Left lung (tissue), 10 donors: ENCODE data around the gene NUDT3. TPM values are rescaled to one million over a fixed set of nuclear protein-coding genes. Genes with fewer than 3 reads are reported as not detected.

Experiments
- ATAC-seq: fragments of 200-7000 bp; cut with Tn5 transposase; one replicate; pipeline ENCODE4 v1.9.1; 2020; ENCODE audit warnings: moderate library complexity
- DNase-seq, 4 donors: peaks; one replicate each; pipeline ENCODE4 v3.0.0-alpha.2; 2013 to 2020
- H3K27ac ChIP-seq, 2 donors: fragments of 200-600 bp; sonication (generic) in 1 of 2; one replicate each; pipeline versions ENCODE4 v1.5.0 to v1.8.0; 2020 to 2021
- H3K27me3 ChIP-seq, 2 donors: fragments of 200-600 bp; sonication (generic) in 1 of 2; one replicate each; pipeline versions ENCODE4 v1.5.0 to v1.8.0; 2020 to 2021
- H3K36me3 ChIP-seq, 2 donors: fragments of 200-600 bp; sonication (generic) in 1 of 2; one replicate each; pipeline versions ENCODE4 v1.5.0 to v1.8.0; 2020 to 2021
- H3K4me1 ChIP-seq, 2 donors: fragments of 200-600 bp; one replicate each; pipeline ENCODE4 v1.8.0; 2021
- H3K4me3 ChIP-seq, 2 donors: fragments of 200-600 bp; sonication (generic) in 1 of 2; one replicate each; pipeline versions ENCODE4 v1.5.0 to v1.8.0; 2020 to 2021; ENCODE audit warnings: mild to moderate bottlenecking in 1 of 2
- H3K9me3 ChIP-seq, 2 donors: fragments of 200-600 bp; sonication (generic) in 1 of 2; one replicate each; pipeline versions ENCODE4 v1.5.0 to v1.8.0; 2020 to 2021
- intact Hi-C, 2 donors: fragments of 100-400 bp; cut with DNase I; formaldehyde crosslinking; loops; one replicate each; pipeline versions ENCODE4 v1.11.2 to v1.14.2; 2022
- polyA plus RNA-seq, 6 donors: library from polyadenylated mRNA; unstranded; fragments of 120-200 nt; gene quantifications; one replicate each; pipeline ENCODE4 v1.2.1, GENCODE V29; 2013; ENCODE audit not compliant: insufficient read length in 6 of 6
- total RNA-seq, 2 donors: library from RNA; stranded (reverse); fragmentation: NEBNext Ultra II Directional; extraction: Animal tissue kit (Norgen Biotek cat#: 25700); gene quantifications; one replicate each; pipeline ENCODE4 v1.2.1, GENCODE V29; 2021
- TF ChIP-seq, protein P1 (sequence below), 2 donors: fragments of 200-600 bp; sonication (generic) in 1 of 2; IDR thresholded peaks; one replicate each; pipeline versions ENCODE4 v1.5.0 to v1.8.0; 2021; ENCODE audit warnings: antibody characterized with exemption in 2 of 2
- donor health status: DM: no; HTN: yes; CAD: no.
- donor health status: DM: no; HTN: no; CAD: no.

Gene NUDT3
- total and polyA plus RNA-seq, 8 donors, result 10.5 to 27.9 (median 14.9) TPM

DNA sequence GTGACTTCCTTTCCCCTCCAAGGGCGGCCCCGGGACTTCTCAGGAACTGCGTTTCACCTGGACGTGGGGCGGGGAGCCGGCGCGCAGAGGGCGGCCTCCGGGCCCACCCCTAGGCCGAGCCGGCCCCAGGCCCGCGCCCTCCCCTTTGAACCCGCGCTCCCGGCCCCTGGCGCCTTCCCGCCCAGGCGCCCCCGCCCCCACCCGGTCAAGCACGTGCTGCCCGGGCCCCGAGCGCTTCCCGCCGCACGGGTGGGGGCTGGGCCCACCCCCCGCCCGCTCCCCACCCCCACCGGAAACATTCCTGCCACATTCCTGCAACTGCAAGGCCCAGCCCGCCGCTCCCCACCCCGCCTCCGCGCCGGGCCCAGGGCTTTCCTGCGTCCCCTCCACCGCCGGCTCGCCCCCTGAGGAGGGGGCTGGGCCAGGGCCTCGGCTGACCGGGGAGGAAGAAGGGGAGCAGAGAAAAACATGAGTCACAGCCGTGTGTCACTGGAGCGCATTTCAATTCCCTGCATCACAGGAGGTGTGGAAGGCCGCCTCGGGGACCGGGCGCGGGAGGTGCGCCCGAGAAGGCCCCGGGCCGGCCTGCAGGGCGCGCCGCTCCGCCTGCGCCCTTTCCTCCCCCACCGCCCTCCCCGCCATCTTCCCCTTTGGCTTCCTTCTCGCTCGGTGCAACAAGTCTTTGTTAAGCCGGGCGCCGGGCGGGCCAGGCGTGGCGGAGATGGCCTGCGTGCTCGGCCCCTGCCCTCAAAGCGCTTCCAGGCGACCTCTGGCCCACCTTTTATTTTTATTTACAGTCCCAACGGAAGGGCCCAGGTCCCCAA is 156.9 kb downstream of the NUDT3 start:
- Histone ChIP-seq H3K9me3 (no peaks in the 10 kb centered on the region), H3K4me1 (peaks cover 6 to 28% of the 10 kb centered on the region in 2 donors), H3K27me3 (no peaks in the 10 kb centered on the region), H3K36me3 (peaks cover 0 to 6% of the 10 kb centered on the region in 2 donors), H3K4me3 (peak overlapping the region; percentile 68 to 72), H3K27ac (peak overlapping the region; percentile 88 to 95)
- DNase-seq (peak; percentile 36 to 94 (median 74)), ATAC-seq (peak; percentile 52)
- TF ChIP-seq, protein P1, sequence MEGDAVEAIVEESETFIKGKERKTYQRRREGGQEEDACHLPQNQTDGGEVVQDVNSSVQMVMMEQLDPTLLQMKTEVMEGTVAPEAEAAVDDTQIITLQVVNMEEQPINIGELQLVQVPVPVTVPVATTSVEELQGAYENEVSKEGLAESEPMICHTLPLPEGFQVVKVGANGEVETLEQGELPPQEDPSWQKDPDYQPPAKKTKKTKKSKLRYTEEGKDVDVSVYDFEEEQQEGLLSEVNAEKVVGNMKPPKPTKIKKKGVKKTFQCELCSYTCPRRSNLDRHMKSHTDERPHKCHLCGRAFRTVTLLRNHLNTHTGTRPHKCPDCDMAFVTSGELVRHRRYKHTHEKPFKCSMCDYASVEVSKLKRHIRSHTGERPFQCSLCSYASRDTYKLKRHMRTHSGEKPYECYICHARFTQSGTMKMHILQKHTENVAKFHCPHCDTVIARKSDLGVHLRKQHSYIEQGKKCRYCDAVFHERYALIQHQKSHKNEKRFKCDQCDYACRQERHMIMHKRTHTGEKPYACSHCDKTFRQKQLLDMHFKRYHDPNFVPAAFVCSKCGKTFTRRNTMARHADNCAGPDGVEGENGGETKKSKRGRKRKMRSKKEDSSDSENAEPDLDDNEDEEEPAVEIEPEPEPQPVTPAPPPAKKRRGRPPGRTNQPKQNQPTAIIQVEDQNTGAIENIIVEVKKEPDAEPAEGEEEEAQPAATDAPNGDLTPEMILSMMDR (IDR thresholded peaks at IDR 0.05), result no peak
- intact Hi-C loops, result no loop called here

GRCh38 chr6:34234667-34235306 is 157.7 kb downstream of the NUDT3 start:
- Histone ChIP-seq H3K27me3 (no peaks in the 10 kb centered on the region), H3K27ac (peak overlapping the region; percentile 88 to 95), H3K36me3 (no peaks in the 10 kb centered on the region), H3K4me3 (no peak overlapping the region), H3K4me1 (peaks cover 6 to 28% of the 10 kb centered on the region in 2 donors), H3K9me3 (no peaks in the 10 kb centered on the region)
- intact Hi-C loops, result no loop called here
- ATAC-seq, result no peak
- TF ChIP-seq, protein P1 (IDR thresholded peaks at IDR 0.05), result no peak
- peak in 2 of 4 donors; percentile 17 to 70 for DNase-seq

DNA sequence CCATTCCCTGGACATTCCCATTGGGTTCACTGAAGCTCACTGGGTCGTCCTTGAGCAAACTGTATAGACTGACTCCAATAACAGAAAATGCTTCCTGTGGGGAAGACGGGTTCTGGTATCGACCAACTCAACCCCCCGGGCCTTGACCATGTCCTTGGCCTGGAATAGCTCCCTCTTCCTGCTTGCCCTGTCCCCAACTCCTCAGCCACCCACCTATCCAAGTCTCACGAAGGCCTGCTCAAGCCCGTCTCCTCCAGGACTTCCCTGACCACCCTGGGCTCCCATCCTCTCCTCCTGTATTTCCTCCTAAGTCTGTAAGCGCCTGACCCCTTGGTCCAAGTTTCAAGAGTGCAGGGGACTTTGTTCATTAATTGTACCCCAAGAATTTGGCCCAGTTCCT is 158.6 kb downstream of the NUDT3 start:
- Histone ChIP-seq H3K27ac (peak overlapping the region in 1 of 2 donors; percentile 20), H3K27me3 (no peaks in the 10 kb centered on the region), H3K4me3 (no peak overlapping the region), H3K36me3 (no peaks in the 10 kb centered on the region), H3K9me3 (no peaks in the 10 kb centered on the region), H3K4me1 (peaks cover 6 to 20% of the 10 kb centered on the region in 2 donors)
- ATAC-seq (no peak), DNase-seq (no peak)
- intact Hi-C loops, result no loop called here
- TF ChIP-seq, protein P1 (IDR thresholded peaks at IDR 0.05), result no peak

DNA sequence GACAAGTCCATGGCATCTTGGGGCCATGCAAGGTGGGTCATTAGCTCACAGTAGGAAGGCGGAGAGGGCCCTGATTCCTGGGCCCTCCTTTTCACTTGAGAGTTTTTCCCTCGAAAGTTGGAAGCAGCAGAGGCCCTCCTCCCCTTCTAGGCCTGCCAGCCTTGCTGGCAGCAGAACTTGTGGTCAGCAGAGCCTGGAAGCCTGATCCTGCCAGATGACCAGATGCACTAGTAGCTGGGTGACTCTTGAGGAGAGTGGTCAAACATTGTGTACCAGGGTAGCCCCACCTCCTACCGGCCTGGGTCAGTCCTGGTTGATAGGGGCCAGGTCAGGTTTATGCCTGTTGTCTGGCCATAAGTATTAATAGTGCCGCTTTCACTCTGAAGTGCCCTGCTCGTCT is 159.6 kb downstream of the NUDT3 start:
- Histone ChIP-seq H3K9me3 (no peaks in the 10 kb centered on the region), H3K4me1 (peaks cover 6 to 14% of the 10 kb centered on the region in 2 donors), H3K27me3 (no peaks in the 10 kb centered on the region), H3K4me3 (no peak overlapping the region), H3K36me3 (no peaks in the 10 kb centered on the region), H3K27ac (no peak overlapping the region)
- no peak for ATAC-seq
- intact Hi-C loops, result no loop called here
- TF ChIP-seq, protein P1 (IDR thresholded peaks at IDR 0.05), result no peak
- DNase-seq, result no peak
